ENCODE measurements around the gene FKBP1A. TPM values are rescaled to one million over a fixed set of nuclear protein-coding genes. Genes with fewer than 3 reads are reported as not detected.

FKBP1A gene
- 73.3 TPM for total RNA-seq

GRCh38 chr20:1392693-1393506 lies at the start of gene FKBP1A:
Gene FKBP1A, minus strand, starts transcription at chr20:1393054. Its CDS starts 56 bp downstream, at chr20:1392998.

GRCh38 chr20:1328680-1329330 lies 64.0 kb downstream of the FKBP1A start, which contains the start of gene SDCBP2:
Gene SDCBP2, minus strand, starts transcription at chr20:1329139. Its CDS starts 8,723 bp downstream, at chr20:1320416.

Other genes starting within 250 kb of the FKBP1A start
- gene TMEM74B, start 208.1 kb downstream of the FKBP1A start, total RNA-seq = 7.1 TPM
- 0.77 TPM for gene C20orf202, start 189.6 kb downstream of the FKBP1A start, total RNA-seq
- gene RAD21L1, start 167.0 kb downstream of the FKBP1A start, total RNA-seq = 0.38 TPM
- gene SNPH, start 126.8 kb downstream of the FKBP1A start, total RNA-seq = 9.7 TPM
- gene SDCBP2, start 63.9 kb downstream of the FKBP1A start, total RNA-seq = 2.7 TPM
- gene NSFL1C, start 73.8 kb upstream of the FKBP1A start, total RNA-seq = 48.7 TPM
- 1.2 TPM for gene SIRPB2, start 98.4 kb upstream of the FKBP1A start, total RNA-seq
- gene SIRPD, start 164.7 kb upstream of the FKBP1A start, total RNA-seq = not detected
- not detected for gene SIRPB1, start 227.0 kb upstream of the FKBP1A start, total RNA-seq